Measurements from ENCODE around the gene THADA.

GRCh38 chr2:43309935-43310334 lies 285.9 kb downstream of the THADA start:
- TF ChIP-seq SP1 (IDR thresholded peaks at IDR 0.05) = no peak
- TF ChIP-seq ZNF384 (IDR thresholded peaks at IDR 0.05) = no peak
